ENCODE measurements around the gene RPS26.

- no peak for TF ChIP-seq YY1 (IDR thresholded peaks at IDR 0.05; ENCODE audit: low read depth)
- no peak for TF ChIP-seq REST (IDR thresholded peaks at IDR 0.05; ENCODE audit: low read depth)
- no peak for TF ChIP-seq MAX (IDR thresholded peaks at IDR 0.05)
Measured at GRCh38 chr12:55995366-55995765, 46.4 kb upstream of the RPS26 start.

All from Ishikawa (cell line).